ENCODE results near the gene DHRSX. TPM values are rescaled to one million over a fixed set of nuclear protein-coding genes. Genes with fewer than 3 reads are reported as not detected.
A peak's percentile ranks its signal among the peaks of the same experiment; 100 is the strongest.

DHRSX gene
- total and polyA plus RNA-seq, 2 donors (not counting 1 experiment from before 2014, with no cell fraction given): 23.7 to 25.6 TPM

GRCh38 chrX:2485789-2486345 lies 14.9 kb downstream of the DHRSX start:
- DNase-seq (ENCODE audit: low read depth in 2 of 2): no peak
- H3K9ac ChIP-seq (ENCODE audit: insufficient read depth, low read length): no peak overlapping the region
- H3K27me3 ChIP-seq (ENCODE audit: control insufficient read depth, insufficient read depth, low read length): no peaks in the 10 kb centered on the region
- H3K4me3 ChIP-seq (replicated peaks in 1 of 4; ENCODE audit: control extremely low read depth in 1 of 4, insufficient read depth in 1 of 4, low read depth in 3 of 4, low read length in 4 of 4): no peak overlapping the region
- TF ChIP-seq EZH2 (IDR thresholded peaks at IDR 0.05; ENCODE audit: low read length, missing control alignments) (no peak), CTCF (conservative IDR thresholded peaks at IDR 0.05 in 1 of 2, IDR thresholded peaks at IDR 0.05 in 1 of 2; ENCODE audit: low read depth in 1 of 2, low read length in 2 of 2) (no peak)
- H3K4me1 ChIP-seq (ENCODE audit: control insufficient read depth, extremely low read depth, insufficient read depth, low read length): peaks cover 9% of the 10 kb centered on the region
- H2AFZ ChIP-seq (ENCODE audit: low read length): no peak overlapping the region
- H4K20me1 ChIP-seq (ENCODE audit: control insufficient read depth, extremely low read depth, insufficient read depth, low read length): no peaks in the 10 kb centered on the region
- H3K36me3 ChIP-seq (ENCODE audit: control insufficient read depth, insufficient read depth, low read length): peaks cover 18% of the 10 kb centered on the region
- peak overlapping the region; percentile 35 for H3K4me2 ChIP-seq (ENCODE audit: extremely low read depth, insufficient read depth, low read length)
- no peaks in the 10 kb centered on the region for H3K9me3 ChIP-seq (ENCODE audit: control insufficient read depth, insufficient read depth, low read depth, low read length)
- H3K27ac ChIP-seq (ENCODE audit: insufficient read depth, low read length): peak overlapping the region; percentile 65
- H3K79me2 ChIP-seq (ENCODE audit: control insufficient read depth, insufficient read depth, low read length): peaks cover 5% of the 10 kb centered on the region

DNA sequence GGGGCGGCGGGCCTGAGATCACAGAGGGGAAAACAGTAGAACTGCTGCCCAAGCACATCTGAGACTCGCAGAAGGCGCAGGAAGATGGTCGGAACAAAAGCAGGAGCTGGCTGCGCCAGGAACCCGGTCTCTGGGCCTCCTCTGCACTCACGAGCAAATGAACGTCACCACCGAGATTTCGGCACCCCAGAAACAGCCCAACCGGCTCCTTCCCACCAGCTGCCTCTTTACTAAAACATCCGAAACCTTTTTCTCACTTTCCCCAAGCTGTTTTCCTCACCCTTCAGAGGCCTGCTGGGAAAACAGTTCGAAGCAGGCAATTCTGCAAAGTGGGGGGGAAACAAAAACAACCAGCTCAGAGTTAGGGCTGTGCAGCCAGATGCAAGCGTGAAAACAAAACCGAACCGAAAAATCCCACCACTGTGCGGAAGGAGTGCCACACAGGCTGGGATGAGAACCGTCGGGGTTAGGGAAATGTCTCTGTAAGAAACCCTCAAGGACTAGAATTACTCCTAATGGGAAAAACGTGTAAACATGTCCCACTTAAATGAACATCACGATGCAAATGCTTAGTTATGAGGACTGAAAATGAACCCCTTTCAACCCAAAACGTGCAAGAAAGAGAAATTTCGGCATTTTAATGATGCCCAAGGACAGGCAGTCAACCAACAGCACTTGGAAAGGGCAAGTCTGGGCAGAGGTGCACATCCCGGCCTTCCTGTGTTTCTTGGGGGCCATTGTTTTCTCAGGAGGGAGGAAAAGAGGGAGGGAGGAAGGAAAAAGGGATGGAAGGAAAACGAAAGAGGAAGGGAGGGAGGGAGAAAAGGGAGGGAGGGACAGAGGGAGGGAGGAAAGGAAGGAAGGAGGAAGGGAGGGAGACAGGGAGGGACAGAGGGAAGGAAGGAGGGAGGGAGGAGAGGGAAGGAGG lies 15.8 kb downstream of the DHRSX start:
- H3K9me3 ChIP-seq (ENCODE audit: control insufficient read depth, insufficient read depth, low read depth, low read length): no peaks in the 10 kb centered on the region
- H4K20me1 ChIP-seq (ENCODE audit: control insufficient read depth, extremely low read depth, insufficient read depth, low read length): no peaks in the 10 kb centered on the region
- H3K36me3 ChIP-seq (ENCODE audit: control insufficient read depth, insufficient read depth, low read length): peaks cover 14% of the 10 kb centered on the region
- H3K9ac ChIP-seq (ENCODE audit: insufficient read depth, low read length): peak overlapping the region; percentile 55
- peak overlapping the region; percentile 90 for H3K27ac ChIP-seq (ENCODE audit: insufficient read depth, low read length)
- H2AFZ ChIP-seq (ENCODE audit: low read length): peak overlapping the region; percentile 78
- no peaks in the 10 kb centered on the region for H3K27me3 ChIP-seq (ENCODE audit: control insufficient read depth, insufficient read depth, low read length)
- TF ChIP-seq CTCF (conservative IDR thresholded peaks at IDR 0.05 in 1 of 2, IDR thresholded peaks at IDR 0.05 in 1 of 2; ENCODE audit: low read depth in 1 of 2, low read length in 2 of 2): no peak
- no peak for TF ChIP-seq EZH2 (IDR thresholded peaks at IDR 0.05; ENCODE audit: low read length, missing control alignments)
- peaks cover 5% of the 10 kb centered on the region for H3K79me2 ChIP-seq (ENCODE audit: control insufficient read depth, insufficient read depth, low read length)
- DNase-seq (ENCODE audit: low read depth in 2 of 2): peak; percentile 58 to 71
- peak overlapping the region; percentile 37 to 47 (median 42) for H3K4me3 ChIP-seq (replicated peaks in 1 of 4; ENCODE audit: control extremely low read depth in 1 of 4, insufficient read depth in 1 of 4, low read depth in 3 of 4, low read length in 4 of 4)
- H3K4me1 ChIP-seq (ENCODE audit: control insufficient read depth, extremely low read depth, insufficient read depth, low read length): peaks cover 9% of the 10 kb centered on the region
- peak overlapping the region; percentile 71 for H3K4me2 ChIP-seq (ENCODE audit: extremely low read depth, insufficient read depth, low read length)

DNA sequence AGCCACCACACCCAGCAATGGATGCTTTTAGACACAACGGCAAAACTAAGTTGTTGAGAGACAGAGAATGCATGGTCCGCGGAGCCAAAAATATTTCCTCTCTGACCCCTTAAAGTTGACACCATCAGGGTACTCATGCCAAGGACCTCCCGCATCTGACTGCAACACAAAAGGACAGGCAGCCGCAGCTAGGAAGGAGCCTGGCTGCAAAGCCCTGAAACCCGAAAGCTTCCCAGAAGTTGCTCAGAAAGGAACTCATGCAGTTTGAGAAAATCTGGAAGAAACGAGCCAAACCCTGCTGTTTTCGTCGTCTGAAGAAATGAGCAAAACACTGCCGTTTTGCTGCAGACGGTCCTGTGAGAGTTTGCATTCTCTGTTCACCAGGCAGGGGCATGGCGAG lies 16.5 kb downstream of the DHRSX start:
- Histone ChIP-seq H3K9me3 (ENCODE audit: control insufficient read depth, insufficient read depth, low read depth, low read length) (no peaks in the 10 kb centered on the region), H2AFZ (ENCODE audit: low read length) (peak overlapping the region; percentile 78), H3K9ac (ENCODE audit: insufficient read depth, low read length) (peak overlapping the region; percentile 55), H3K79me2 (ENCODE audit: control insufficient read depth, insufficient read depth, low read length) (peaks cover 12% of the 10 kb centered on the region), H3K4me3 (replicated peaks in 1 of 4; ENCODE audit: control extremely low read depth in 1 of 4, insufficient read depth in 1 of 4, low read depth in 3 of 4, low read length in 4 of 4) (peak overlapping the region; percentile 36 to 47 (median 40)), H4K20me1 (ENCODE audit: control insufficient read depth, extremely low read depth, insufficient read depth, low read length) (no peaks in the 10 kb centered on the region), H3K27ac (ENCODE audit: insufficient read depth, low read length) (peak overlapping the region; percentile 90), H3K27me3 (ENCODE audit: control insufficient read depth, insufficient read depth, low read length) (no peaks in the 10 kb centered on the region), H3K4me2 (ENCODE audit: extremely low read depth, insufficient read depth, low read length) (peak overlapping the region; percentile 71), H3K4me1 (ENCODE audit: control insufficient read depth, extremely low read depth, insufficient read depth, low read length) (peaks cover 9% of the 10 kb centered on the region), H3K36me3 (ENCODE audit: control insufficient read depth, insufficient read depth, low read length) (peaks cover 9% of the 10 kb centered on the region)
- TF ChIP-seq EZH2 (IDR thresholded peaks at IDR 0.05; ENCODE audit: low read length, missing control alignments): no peak
- TF ChIP-seq CTCF (conservative IDR thresholded peaks at IDR 0.05 in 1 of 2, IDR thresholded peaks at IDR 0.05 in 1 of 2; ENCODE audit: low read depth in 1 of 2, low read length in 2 of 2): no peak
- DNase-seq (ENCODE audit: low read depth in 2 of 2): peak in 1 of 2 donors; percentile 62
